HG03025 (cell line): Measurements from ENCODE around the gene ZBTB7B.
A peak's percentile ranks its signal among the peaks of the same experiment; 100 is the strongest.

Source experiments
- ATAC-seq: cut with Tn5 transposase; IDR thresholded peaks from one replicate; pipeline ENCODE4 v1.9.1; 2021; ENCODE audit warnings: mild to moderate bottlenecking, moderate library complexity; ENCODE audit not compliant: unreplicated experiment, low FRiP score

ZBTB7B gene

DNA sequence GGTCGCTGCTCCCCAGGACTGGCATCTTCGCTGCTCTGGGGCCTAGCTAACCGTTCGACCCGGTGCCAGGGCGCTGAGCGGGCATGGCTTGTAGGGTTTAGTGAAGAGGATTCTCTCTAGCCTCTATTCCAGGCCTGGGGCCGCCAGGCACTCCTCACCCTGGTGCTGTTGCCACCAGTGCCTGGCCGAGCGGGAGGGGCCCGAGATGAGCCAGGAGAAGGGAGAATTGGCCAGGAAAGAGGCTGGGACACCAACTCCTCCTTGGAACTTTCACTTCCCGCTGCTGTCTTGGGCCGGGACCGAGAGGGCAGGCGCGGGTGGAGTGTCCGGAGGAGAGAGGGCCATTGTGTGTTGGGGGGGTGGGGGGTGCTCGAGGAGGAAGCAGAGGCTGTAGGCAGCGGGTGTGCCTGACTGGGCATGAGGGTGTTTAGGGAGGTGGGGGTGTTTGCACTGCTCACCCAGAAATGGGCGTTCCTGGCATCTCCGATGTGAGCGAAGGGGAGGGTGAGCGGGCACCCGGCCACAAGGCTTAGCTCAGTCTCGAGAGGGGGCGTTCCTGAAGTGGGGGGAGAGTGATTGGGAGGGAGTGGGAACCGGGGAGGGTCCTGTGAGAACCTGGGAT is 49.3 kb downstream of the ZBTB7B start:
- ATAC-seq, result no peak

DNA sequence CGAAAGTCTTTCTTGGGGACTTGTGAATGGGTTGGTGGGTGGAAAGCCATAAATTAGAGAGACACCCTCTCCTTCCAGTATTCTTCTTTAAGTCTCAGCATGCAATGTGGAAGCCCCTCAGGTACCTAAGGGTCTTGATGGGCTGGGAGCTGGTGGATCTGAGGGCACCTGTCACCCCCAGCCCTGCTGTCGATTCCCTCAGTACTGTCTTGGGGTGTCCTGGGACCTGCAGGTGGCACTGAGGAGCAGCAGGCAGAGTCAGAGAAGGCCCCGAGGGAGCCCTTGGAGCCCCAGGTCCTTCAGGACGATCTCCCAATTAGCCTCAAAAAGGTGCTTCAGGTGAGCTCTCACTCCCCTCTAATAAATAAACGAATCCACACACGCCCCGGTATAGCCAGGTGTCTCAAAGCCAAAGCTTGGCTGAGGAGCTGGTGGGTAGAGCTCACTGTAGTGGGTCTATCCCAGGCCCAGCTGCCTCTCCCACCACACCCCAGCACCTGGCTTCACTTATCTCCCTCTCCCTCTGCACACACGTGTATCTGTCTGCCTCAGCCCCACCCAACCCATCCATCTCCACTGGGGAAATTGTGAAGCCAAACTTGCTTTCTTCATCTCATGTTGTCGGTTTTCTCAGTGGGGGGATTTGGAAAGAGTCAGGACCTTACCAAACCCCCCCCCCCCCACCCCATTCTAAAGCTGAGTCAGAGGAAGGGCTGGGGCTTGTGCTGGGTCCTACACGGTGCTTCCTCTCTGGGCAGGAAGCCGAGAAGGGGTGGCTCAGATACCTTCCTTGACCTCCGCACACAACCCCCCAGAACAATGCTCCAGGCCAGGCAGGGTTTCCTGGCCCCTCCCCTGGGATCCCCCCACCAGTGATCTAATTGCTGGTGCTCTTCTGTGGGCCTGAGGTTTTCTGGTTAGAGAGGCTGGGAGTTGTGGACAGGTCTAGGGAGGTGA is 50.1 kb downstream of the ZBTB7B start:
- no peak for ATAC-seq

DNA sequence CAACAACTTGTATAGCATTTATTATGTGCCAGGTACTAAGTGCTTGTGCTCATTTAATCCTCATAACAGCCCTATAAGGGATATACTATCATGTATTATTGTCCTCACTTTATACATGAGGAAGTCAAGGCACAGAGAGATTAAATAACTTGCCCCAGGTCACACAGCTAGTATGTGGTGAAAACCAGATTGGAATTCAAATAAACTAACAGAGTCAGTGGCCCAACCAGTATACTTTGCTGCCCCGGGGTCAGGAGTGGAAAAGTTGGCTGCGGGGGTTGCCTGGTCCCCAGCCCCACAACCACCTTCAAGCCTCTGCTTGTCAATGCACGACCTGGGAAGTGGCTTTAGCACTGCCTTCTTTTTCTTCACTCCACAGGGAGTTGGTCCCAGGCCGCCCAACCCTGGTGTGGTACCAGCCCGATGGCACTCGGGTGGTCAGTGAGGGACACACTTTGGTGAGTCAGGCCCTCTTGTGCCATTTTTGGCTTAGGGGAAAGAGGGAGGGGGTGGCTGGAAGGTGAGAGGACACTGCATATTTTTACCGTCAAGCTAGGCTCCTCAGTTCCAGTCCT is 51.0 kb downstream of the ZBTB7B start:
- ATAC-seq, result no peak

DNA sequence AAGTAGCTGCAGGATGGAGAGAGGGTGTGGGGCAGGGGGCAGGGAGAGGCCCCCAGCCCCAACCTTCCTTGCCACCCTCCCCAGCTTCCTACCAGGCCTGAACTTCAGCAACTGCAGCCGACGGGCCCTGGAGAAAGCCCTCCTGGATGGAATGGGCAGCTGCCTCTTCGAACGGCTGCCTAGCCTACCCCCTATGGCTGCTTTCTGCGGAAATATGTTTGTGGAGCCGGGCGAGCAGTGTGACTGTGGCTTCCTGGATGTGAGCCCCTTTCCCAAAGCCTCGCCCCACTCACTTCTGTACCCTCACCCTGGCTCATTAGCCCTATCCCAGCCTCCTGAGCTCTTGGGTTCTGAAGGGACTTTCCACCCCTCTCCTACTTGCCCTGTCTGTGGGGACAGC is 54.5 kb downstream of the ZBTB7B start:
- ATAC-seq, result no peak

DNA sequence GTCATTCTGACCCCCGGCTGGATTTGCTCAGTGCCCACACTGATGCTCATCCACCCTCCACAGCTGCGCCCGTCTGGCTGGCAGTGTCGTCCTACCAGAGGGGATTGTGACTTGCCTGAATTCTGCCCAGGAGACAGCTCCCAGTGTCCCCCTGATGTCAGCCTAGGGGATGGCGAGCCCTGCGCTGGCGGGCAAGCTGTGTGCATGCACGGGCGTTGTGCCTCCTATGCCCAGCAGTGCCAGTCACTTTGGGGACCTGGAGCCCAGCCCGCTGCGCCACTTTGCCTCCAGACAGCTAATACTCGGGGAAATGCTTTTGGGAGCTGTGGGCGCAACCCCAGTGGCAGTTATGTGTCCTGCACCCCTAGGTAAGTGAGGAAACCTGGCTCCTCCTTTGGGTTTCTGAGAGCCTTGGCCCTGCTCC is 55.2 kb downstream of the ZBTB7B start:
- ATAC-seq, result no peak

DNA sequence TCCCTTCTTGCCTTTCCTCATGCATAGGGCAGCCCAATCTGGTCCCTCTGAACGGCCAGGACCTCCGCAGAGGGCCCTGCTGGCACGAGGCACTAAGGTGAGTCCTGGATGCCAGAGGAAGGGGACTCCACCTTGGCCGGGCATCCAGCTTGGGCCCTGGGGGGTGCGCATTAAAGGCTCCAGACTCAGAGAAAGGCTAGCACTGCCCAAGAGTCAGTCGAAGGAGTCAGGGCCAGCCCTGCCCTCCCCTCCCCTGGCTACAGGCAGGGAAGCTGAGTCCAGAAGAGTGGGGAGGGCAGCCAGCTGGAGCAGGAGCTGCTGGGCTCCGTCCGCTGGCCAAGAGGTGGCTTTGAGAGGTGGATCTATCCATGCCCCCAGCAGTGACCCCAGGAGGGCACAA is 58.1 kb downstream of the ZBTB7B start:
- ATAC-seq, result no peak

DNA sequence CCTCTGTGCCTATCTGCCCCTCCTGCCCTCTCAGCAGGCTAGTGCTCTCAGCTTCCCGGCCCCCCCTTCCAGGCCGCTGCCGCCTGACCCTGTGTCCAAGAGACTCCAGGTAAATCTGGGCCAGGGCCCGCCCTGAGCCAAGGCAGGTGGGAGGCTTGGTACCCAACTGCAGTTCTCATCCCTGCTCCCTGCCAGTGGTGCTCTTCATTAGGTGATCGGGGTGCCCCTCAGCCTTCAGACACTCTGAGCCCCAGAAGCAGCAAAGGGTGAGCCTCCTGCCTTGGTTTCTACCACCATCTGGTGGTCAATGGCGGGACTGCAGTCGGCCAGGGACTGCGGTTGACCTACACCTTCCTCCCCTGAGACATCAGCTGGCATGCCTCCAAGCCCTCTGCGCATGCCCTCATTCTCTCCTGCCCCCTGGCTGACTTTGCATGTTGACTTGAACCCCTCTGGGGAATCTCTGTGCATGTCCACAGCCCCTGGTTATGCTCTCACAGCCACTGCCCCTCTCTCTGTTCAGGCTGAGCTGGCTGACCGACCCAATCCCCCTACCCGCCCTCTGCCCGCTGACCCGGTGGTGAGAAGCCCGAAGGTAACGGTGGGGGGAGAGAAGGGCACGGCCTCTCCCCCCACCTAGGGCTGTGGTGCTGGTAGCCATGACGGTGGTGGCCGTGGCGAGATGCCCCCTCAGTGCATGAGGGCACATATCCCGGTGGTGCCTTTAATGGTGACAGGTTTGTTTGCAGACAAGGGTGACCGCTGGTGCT is 59.0 kb downstream of the ZBTB7B start:
- ATAC-seq, result no peak

DNA sequence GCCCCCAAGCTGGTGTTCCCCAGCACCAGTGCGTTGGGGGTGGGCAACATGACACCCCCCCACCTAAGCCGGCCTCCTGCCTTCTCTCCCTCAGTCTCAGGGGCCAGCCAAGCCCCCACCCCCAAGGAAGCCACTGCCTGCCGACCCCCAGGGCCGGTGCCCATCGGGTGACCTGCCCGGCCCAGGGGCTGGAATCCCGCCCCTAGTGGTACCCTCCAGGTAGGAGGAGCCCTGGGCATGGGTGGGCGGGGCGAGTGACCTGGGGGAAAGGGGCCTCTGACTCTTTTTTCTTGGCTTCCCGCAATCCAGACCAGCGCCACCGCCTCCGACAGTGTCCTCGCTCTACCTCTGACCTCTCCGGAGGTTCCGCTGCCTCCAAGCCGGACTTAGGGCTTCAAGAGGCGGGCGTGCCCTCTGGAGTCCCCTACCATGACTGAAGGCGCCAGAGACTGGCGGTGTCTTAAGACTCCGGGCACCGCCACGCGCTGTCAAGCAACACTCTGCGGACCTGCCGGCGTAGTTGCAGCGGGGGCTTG is 59.6 kb downstream of the ZBTB7B start:
- ATAC-seq, result no peak

DNA sequence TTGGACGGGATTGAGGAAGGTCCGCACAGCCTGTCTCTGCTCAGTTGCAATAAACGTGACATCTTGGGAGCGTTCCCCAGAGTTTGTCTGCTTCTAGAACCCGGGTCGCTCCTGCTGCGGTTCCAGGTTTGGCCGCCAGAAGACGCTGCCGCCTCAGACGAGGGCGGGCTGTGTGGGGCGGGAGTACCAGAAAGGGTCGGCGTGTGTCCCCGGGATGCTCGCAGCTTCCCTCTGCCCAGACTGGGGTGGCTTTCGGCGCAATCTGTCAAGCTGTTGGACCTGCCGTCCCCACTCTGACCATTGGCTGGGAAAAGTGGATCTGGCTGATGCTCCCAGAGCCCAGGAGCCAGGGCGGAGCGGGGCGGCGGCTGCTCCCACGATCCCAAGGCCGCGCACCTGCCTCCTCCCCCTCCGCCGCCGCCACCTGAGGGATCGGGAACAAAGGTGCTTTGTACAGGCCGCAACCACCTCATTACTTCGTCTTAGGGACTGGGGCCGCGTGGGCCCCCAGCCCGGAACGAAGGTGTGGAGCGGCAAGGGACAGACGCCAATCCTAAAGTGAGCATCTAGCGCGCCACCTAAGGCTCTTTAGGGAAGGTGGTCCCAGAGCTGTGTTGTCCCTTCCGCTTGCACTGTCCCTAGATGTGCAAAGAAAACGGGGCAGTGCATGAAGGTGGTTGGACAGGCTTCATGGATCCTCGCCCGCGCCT is 60.3 kb downstream of the ZBTB7B start:
- ATAC-seq, result no peak

DNA sequence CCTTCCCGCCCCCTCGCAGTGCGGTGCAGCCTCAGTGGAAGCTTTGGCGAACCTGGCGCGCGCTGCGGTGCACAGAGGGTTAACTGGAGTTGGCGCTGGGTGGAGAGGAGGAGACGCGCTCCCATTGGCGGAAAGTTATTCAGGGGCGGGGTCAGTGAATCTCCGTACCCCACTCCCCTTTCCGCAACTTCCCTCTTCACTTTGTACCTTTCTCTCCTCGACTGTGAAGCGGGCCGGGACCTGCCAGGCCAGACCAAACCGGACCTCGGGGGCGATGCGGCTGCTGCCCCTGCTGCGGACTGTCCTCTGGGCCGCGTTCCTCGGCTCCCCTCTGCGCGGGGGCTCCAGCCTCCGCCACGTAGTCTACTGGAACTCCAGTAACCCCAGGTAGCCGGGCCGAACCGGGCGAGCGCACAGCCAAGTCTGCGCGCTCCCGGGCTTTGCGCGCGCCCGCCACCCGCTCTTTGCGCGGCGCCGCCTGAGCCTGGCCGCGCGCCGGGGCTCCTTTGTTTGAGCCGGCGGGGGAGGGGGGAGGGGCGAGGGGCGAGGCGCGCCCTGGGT is 61.0 kb downstream of the ZBTB7B start, which contains the start of gene EFNA4:
TSS of gene EFNA4 (plus strand) at position 191 of the 561 bp plus-strand sequence. CDS start at position 275, 84 bp downstream.
- ATAC-seq, result peak; percentile 71

DNA sequence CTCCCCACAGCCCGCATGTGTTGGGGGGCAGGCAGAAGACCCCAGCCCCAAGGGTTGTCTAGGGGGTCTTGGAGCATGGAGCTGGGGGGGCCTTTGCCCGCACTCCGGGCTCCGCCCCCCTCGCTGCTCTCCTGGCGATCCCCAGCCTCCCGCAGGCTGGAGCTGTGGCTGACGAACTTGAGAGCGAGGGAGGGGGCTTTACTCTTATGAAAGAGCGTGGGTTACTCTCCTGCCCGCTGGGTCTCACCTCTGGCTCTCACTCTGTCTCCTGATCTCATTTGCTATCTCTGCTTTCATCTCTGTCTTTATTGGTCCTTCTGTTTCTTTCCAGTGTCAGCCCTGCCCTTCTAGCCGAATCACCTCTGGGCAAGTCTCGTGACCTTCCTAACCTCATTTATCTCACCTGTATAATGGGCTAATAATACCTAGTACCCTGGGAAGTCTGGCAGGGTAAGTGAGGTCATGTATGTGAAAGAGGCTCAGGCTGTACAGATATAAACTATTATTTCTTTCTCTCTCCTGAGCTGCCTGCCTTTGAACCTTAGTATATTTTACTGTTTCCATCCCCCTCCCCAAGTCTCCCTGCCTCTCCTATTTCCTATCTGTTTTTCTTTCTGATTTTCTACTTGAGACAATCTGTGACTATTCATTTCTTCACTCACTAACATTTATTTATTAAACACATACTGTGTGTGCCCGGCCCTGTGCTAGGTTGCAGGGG is 61.7 kb downstream of the ZBTB7B start:
- peak; percentile 12 for ATAC-seq

DNA sequence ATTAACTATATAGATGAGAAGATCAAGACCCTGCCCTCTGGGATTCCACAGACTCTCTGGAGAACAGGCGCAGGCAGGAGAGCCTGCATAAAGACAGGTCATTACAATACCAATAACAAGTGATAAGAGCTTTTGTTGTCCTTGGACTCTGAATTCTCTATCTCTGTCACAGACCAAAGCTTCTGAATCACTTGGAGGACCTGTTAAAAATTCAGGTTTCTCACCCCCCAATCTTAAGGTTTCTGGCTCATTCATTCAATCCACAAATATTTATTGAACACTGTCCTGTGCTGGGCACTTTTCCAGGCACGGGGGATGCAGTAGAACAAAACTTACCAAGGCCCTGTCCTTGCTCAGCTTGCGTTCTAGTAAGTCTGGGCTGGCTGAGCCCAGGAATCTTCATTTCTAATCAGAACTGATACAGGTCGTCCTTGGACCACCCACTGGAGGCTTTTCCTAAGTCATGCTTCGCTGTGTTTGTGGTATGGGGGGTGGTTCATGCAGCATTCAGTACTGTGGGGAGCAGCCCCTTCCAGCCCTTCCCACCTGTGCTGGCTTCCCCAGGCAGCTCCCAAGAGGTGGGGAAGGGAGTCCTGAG is 62.3 kb downstream of the ZBTB7B start:
- no peak for ATAC-seq

DNA sequence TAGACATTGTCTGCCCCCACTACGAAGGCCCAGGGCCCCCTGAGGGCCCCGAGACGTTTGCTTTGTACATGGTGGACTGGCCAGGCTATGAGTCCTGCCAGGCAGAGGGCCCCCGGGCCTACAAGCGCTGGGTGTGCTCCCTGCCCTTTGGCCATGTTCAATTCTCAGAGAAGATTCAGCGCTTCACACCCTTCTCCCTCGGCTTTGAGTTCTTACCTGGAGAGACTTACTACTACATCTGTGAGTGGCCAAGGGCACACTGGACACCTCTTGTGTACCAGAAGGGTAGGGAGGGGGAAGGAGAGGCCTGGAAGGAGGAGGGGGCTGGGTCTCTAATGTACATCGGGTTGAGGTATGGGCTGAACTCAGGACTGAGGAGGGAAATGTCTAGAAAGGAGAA is 64.2 kb downstream of the ZBTB7B start:
- no peak for ATAC-seq
